SK-N-SH (cell line): ENCODE measurements around the gene ARHGAP8.

Source experiments
- CHD2 ChIP-seq: fragments of 150-350 bp; IDR thresholded peaks from 2 replicates; pipeline ENCODE4 v1.6.1; 2018; ENCODE audit warnings: low read length; ENCODE audit not compliant: partially characterized antibody
- EP300 ChIP-seq, 2 experiments: IDR thresholded peaks; 2 replicates each; pipeline versions ENCODE4 v1.4.0 to v1.6.1; 2012; ENCODE audit warnings: borderline replicate concordance in 1 of 2, low read depth in 1 of 2, low read length in 1 of 2
- EZH2phosphoT487 ChIP-seq: fragments of 200-600 bp; sonication (generic); IDR thresholded peaks from 2 replicates; pipeline ENCODE4 v1.6.1; 2017; ENCODE audit warnings: low read depth, mixed run types, mild to moderate bottlenecking, antibody characterized with exemption, moderate library complexity, borderline replicate concordance
- JUND ChIP-seq: IDR thresholded peaks from 2 replicates; pipeline ENCODE4 v1.4.0; 2012
- NFIC ChIP-seq: IDR thresholded peaks from 2 replicates; pipeline ENCODE4 v1.4.0; 2012; ENCODE audit warnings: borderline replicate concordance
- POLR2AphosphoS5 ChIP-seq: IDR thresholded peaks from 2 replicates; pipeline ENCODE4 v1.6.1; 2012; ENCODE audit warnings: low read depth, low read length
- REST ChIP-seq: IDR thresholded peaks from 2 replicates; pipeline ENCODE4 v1.6.1; 2012; ENCODE audit warnings: mild to moderate bottlenecking, low read depth, low read length, moderate library complexity
- RFX5 ChIP-seq: IDR thresholded peaks from 2 replicates; pipeline ENCODE4 v1.6.1; 2012; ENCODE audit warnings: mild to moderate bottlenecking, improper control_type of control experiment, low read length
- RXRA ChIP-seq: IDR thresholded peaks from 2 replicates; pipeline ENCODE4 v1.4.0; 2012; ENCODE audit warnings: low read depth, mild to moderate bottlenecking, borderline replicate concordance
- TF ChIP-seq, protein P1 (sequence below): fragments of 200-600 bp; sonication (generic); IDR thresholded peaks from 2 replicates; pipeline ENCODE4 v1.6.1; 2017; ENCODE audit warnings: antibody characterized with exemption, mild to moderate bottlenecking, moderate library complexity
- TF ChIP-seq, protein P2 (sequence below): IDR thresholded peaks from 2 replicates; pipeline ENCODE4 v1.4.0; 2012; ENCODE audit warnings: low read depth
- TF ChIP-seq, protein P3 (sequence below): IDR thresholded peaks from 2 replicates; pipeline ENCODE4 v1.4.0; 2012; ENCODE audit warnings: low read depth, borderline replicate concordance
- TF ChIP-seq, protein P4 (sequence below): IDR thresholded peaks from 2 replicates; pipeline ENCODE4; 2012
- TF ChIP-seq, protein P5 (sequence below): fragments of 150-350 bp; IDR thresholded peaks from 2 replicates; pipeline ENCODE4 v1.6.1; 2017; ENCODE audit warnings: antibody characterized with exemption, low read length, low read depth, borderline replicate concordance

DNA sequence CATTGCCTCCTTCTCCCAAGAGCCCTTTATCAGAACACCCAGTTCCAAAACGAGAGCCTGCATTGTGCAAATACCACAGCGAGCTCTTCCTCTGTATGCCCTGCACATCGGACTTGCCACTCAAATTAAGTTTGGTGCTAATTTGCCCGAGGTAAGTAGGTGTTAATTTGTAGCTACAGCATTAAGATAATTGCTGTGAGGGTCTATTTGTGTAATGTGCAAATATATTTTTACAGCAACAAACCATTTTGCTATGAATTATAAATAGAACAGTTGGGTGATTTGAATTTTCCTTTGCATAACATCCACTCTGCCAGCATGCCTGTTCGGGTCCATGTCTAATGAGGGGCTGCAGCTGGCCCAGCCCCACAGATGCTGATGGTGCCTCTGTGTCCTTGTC, 8.1 kb downstream of the ARHGAP8 start:
- TF ChIP-seq, protein P1, sequence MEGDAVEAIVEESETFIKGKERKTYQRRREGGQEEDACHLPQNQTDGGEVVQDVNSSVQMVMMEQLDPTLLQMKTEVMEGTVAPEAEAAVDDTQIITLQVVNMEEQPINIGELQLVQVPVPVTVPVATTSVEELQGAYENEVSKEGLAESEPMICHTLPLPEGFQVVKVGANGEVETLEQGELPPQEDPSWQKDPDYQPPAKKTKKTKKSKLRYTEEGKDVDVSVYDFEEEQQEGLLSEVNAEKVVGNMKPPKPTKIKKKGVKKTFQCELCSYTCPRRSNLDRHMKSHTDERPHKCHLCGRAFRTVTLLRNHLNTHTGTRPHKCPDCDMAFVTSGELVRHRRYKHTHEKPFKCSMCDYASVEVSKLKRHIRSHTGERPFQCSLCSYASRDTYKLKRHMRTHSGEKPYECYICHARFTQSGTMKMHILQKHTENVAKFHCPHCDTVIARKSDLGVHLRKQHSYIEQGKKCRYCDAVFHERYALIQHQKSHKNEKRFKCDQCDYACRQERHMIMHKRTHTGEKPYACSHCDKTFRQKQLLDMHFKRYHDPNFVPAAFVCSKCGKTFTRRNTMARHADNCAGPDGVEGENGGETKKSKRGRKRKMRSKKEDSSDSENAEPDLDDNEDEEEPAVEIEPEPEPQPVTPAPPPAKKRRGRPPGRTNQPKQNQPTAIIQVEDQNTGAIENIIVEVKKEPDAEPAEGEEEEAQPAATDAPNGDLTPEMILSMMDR = no peak
- no peak for TF ChIP-seq EP300 (IDR thresholded peaks at IDR 0.05; ENCODE audit: borderline replicate concordance in 1 of 2, low read depth in 1 of 2, low read length in 1 of 2)
- TF ChIP-seq NFIC = no peak
- TF ChIP-seq, protein P2, sequence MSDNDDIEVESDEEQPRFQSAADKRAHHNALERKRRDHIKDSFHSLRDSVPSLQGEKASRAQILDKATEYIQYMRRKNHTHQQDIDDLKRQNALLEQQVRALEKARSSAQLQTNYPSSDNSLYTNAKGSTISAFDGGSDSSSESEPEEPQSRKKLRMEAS = no peak
- no peak for TF ChIP-seq POLR2AphosphoS5
- no peak for TF ChIP-seq CHD2
- no peak for TF ChIP-seq JUND
- no peak for TF ChIP-seq RFX5
- TF ChIP-seq, protein P3, sequence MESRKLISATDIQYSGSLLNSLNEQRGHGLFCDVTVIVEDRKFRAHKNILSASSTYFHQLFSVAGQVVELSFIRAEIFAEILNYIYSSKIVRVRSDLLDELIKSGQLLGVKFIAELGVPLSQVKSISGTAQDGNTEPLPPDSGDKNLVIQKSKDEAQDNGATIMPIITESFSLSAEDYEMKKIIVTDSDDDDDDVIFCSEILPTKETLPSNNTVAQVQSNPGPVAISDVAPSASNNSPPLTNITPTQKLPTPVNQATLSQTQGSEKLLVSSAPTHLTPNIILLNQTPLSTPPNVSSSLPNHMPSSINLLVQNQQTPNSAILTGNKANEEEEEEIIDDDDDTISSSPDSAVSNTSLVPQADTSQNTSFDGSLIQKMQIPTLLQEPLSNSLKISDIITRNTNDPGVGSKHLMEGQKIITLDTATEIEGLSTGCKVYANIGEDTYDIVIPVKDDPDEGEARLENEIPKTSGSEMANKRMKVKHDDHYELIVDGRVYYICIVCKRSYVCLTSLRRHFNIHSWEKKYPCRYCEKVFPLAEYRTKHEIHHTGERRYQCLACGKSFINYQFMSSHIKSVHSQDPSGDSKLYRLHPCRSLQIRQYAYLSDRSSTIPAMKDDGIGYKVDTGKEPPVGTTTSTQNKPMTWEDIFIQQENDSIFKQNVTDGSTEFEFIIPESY = no peak
- TF ChIP-seq, protein P4, sequence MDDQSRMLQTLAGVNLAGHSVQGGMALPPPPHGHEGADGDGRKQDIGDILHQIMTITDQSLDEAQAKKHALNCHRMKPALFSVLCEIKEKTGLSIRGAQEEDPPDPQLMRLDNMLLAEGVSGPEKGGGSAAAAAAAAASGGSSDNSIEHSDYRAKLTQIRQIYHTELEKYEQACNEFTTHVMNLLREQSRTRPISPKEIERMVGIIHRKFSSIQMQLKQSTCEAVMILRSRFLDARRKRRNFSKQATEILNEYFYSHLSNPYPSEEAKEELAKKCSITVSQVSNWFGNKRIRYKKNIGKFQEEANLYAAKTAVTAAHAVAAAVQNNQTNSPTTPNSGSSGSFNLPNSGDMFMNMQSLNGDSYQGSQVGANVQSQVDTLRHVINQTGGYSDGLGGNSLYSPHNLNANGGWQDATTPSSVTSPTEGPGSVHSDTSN = no peak
- no peak for TF ChIP-seq EZH2phosphoT487
- TF ChIP-seq, protein P5, sequence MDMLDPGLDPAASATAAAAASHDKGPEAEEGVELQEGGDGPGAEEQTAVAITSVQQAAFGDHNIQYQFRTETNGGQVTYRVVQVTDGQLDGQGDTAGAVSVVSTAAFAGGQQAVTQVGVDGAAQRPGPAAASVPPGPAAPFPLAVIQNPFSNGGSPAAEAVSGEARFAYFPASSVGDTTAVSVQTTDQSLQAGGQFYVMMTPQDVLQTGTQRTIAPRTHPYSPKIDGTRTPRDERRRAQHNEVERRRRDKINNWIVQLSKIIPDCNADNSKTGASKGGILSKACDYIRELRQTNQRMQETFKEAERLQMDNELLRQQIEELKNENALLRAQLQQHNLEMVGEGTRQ = no peak
- no peak for TF ChIP-seq REST
- no peak for TF ChIP-seq RXRA
